ENCODE results near the gene MYOG. TPM values are rescaled to one million over a fixed set of nuclear protein-coding genes. Genes with fewer than 3 reads are reported as not detected.

The MYOG gene
- not detected in 2 replicates for total RNA-seq

GRCh38 chr1:203085528-203086406 is at the start of gene MYOG:
Gene MYOG, minus strand, starts transcription at chr1:203086012. Its CDS starts 51 bp downstream, at chr1:203085961.
- Mint-ChIP-seq H3K9me3 (no peaks in the 10 kb centered on the region), H3K4me1 (no peaks in the 10 kb centered on the region), H3K4me3 (no peak within 1 kb of the TSS), H3K27me3 (peaks cover 24% of the 10 kb centered on the region), H3K36me3 (ENCODE audit: low read depth) (no peaks in the 10 kb centered on the region), H3K27ac (no peak within 1 kb of the TSS)
- TF ChIP-seq, protein P1, sequence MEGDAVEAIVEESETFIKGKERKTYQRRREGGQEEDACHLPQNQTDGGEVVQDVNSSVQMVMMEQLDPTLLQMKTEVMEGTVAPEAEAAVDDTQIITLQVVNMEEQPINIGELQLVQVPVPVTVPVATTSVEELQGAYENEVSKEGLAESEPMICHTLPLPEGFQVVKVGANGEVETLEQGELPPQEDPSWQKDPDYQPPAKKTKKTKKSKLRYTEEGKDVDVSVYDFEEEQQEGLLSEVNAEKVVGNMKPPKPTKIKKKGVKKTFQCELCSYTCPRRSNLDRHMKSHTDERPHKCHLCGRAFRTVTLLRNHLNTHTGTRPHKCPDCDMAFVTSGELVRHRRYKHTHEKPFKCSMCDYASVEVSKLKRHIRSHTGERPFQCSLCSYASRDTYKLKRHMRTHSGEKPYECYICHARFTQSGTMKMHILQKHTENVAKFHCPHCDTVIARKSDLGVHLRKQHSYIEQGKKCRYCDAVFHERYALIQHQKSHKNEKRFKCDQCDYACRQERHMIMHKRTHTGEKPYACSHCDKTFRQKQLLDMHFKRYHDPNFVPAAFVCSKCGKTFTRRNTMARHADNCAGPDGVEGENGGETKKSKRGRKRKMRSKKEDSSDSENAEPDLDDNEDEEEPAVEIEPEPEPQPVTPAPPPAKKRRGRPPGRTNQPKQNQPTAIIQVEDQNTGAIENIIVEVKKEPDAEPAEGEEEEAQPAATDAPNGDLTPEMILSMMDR (IDR thresholded peaks at IDR 0.05): no peak
- no peak for DNase-seq
- ChIA-PET CTCF (interaction anchor here (1.5 kb wide), 1 partner anchor 9 kb away, joined by 3 read pairs; no protein-coding TSS in a partner anchor), POLR2A (no interaction called here)
- intact Hi-C loops (cut with micrococcal nuclease): no loop called here
- no peak for ATAC-seq (ENCODE audit: low read depth)

DNA sequence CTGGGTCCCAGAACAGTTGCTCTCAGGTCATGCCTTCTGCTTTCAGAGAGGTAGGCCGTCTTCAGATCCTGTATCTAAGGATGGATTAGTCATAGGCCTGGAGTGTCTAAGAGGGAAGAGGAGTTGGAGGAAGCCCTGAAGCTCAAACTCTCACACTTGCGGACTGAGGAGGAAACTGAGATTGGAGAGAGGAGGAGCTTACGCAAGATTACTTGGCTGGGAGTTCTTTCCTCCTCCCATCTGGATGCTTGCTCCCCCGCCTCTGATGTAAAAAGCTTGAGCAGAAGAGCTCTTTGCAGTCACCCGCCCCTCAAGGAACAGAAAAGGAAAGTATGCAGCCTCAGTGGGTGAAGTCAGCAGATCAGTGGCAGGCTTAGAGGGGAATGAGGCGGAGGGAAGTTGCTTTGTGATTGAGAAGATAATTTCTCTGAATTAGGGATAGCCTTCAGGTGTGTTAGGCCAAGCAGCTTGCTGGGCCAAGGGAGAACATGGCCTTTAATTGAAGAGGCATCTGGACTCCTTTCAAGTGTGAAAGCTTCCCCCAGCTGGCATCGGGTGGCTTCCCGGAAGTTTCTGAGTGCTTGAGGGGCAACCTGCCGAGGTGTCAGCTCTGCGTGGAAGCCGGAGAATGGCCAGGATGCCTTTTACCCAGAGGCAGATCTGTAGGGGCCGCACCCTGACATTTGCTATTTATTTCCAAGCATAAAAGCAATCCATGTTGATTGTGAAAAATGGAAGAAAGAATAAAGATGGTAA is 48.3 kb upstream of the MYOG start:
- Mint-ChIP-seq H3K4me3 (no peak overlapping the region), H3K27ac (no peak overlapping the region), H3K4me1 (peaks cover 7% of the 10 kb centered on the region), H3K27me3 (peaks cover 10% of the 10 kb centered on the region), H3K36me3 (ENCODE audit: low read depth) (no peaks in the 10 kb centered on the region), H3K9me3 (no peaks in the 10 kb centered on the region)
- ChIA-PET POLR2A (no interaction called here), CTCF (no interaction called here)
- intact Hi-C loops (cut with micrococcal nuclease): no loop called here
- TF ChIP-seq, protein P1 (IDR thresholded peaks at IDR 0.05): no peak
- ATAC-seq (ENCODE audit: low read depth) (no peak), DNase-seq (no peak)

GRCh38 chr1:203131548-203132200 is 45.9 kb upstream of the MYOG start:
- CTCF ChIA-PET: no interaction called here
- Mint-ChIP-seq H3K36me3 (ENCODE audit: low read depth) (no peaks in the 10 kb centered on the region), H3K27ac (no peak overlapping the region), H3K4me1 (peaks cover 21% of the 10 kb centered on the region), H3K9me3 (no peaks in the 10 kb centered on the region), H3K27me3 (peaks cover 22% of the 10 kb centered on the region), H3K4me3 (no peak overlapping the region)
- POLR2A ChIA-PET: no interaction called here
- intact Hi-C loops (cut with micrococcal nuclease): no loop called here
- ATAC-seq (ENCODE audit: low read depth): no peak
- DNase-seq: no peak
- TF ChIP-seq, protein P1 (IDR thresholded peaks at IDR 0.05): no peak

DNA sequence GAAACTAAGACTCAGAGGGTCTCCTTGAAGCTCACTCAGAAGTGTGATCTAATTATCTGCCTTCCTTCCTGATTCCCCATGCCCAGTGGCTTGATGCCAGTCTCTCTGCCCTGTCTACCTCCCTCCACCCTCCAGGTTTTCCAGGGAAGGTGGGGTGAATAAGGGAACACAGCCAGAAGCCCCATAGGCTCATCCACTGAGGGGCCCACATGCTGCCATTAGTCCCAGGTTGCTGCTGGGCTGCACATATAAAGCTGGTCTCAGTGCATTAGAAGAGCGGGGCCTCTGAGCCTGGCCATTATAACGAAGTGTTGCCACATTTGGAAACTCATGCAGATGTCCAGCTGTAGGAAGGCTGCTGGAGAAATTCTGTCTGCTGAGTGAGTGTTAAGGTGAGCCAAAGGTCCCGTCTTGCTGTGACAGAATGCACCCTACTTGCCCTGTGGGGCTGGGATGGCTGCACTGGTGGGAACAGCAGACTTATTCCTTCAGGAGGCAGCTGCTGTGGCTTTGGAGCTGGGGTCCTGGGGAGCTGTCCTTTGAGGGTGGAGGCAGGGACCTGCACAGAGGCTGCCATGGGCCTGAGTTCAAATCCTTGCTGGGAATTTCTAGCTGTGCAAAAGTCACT is 44.7 kb upstream of the MYOG start:
- no peak overlapping the region for H3K4me3 Mint-ChIP-seq
- H3K9me3 Mint-ChIP-seq: no peaks in the 10 kb centered on the region
- ChIA-PET CTCF (no interaction called here), POLR2A (no interaction called here)
- ATAC-seq (ENCODE audit: low read depth): no peak
- no peaks in the 10 kb centered on the region for H3K36me3 Mint-ChIP-seq (ENCODE audit: low read depth)
- peaks cover 31% of the 10 kb centered on the region for H3K27me3 Mint-ChIP-seq
- intact Hi-C loops (cut with micrococcal nuclease): no loop called here
- DNase-seq: no peak
- H3K4me1 Mint-ChIP-seq: peaks cover 16% of the 10 kb centered on the region
- no peak overlapping the region for H3K27ac Mint-ChIP-seq
- TF ChIP-seq, protein P1 (IDR thresholded peaks at IDR 0.05): no peak

All from activated B cell treated with CpG ODN at 0.5 μM for 24 hours (primary cell).